MV-4-11 (cell line): Measurements from ENCODE around the gene YIPF2.
A peak's percentile ranks its signal among the peaks of the same experiment; 100 is the strongest.
"Not testable (repeated sequence)": the region's sequence is repeated elsewhere in the genome, so short reads cannot be mapped to it uniquely, and the experiment has no call there.

Experiments
- DNase-seq: peaks from one replicate; lab custom pipeline; 2025; lab: John Stamatoyannopoulos, UW

YIPF2 gene

GRCh38 chr19:10941649-10942048 lies 13.2 kb upstream of the YIPF2 start:
- not testable (repeated sequence) for DNase-seq

- peak; percentile 82 for DNase-seq
Measured at GRCh38 chr19:10936661-10937084, 8.2 kb upstream of the YIPF2 start.

GRCh38 chr19:10935371-10936059 lies 7.1 kb upstream of the YIPF2 start:
- no peak for DNase-seq

GRCh38 chr19:10929402-10929794 lies 959 bp upstream of the YIPF2 start:
- DNase-seq: no peak

GRCh38 chr19:10927730-10928562 lies 493 bp downstream of the YIPF2 start:
- peak; percentile 82 for DNase-seq

- DNase-seq: no peak
Measured at GRCh38 chr19:10924597-10924996, 3.8 kb downstream of the YIPF2 start.

GRCh38 chr19:10923260-10924112 lies 5.0 kb downstream of the YIPF2 start:
- DNase-seq: no peak

GRCh38 chr19:10922638-10923014 lies 5.8 kb downstream of the YIPF2 start:
- DNase-seq: no peak

GRCh38 chr19:10921910-10922637 lies 6.4 kb downstream of the YIPF2 start:
- DNase-seq: no peak

GRCh38 chr19:10921199-10921909 lies 7.1 kb downstream of the YIPF2 start:
- DNase-seq: no peak

- DNase-seq: no peak
Measured at GRCh38 chr19:10920781-10921180, 7.7 kb downstream of the YIPF2 start.

- DNase-seq: no peak
Measured at GRCh38 chr19:10920288-10920655, 8.2 kb downstream of the YIPF2 start.

GRCh38 chr19:10919352-10920287 lies 8.8 kb downstream of the YIPF2 start:
- no peak for DNase-seq

GRCh38 chr19:10918359-10918758 lies 10.1 kb downstream of the YIPF2 start:
- DNase-seq: no peak

- DNase-seq: no peak
Measured at GRCh38 chr19:10916602-10917001, 11.8 kb downstream of the YIPF2 start.

GRCh38 chr19:10915130-10916091 lies 13.0 kb downstream of the YIPF2 start:
- no peak for DNase-seq

GRCh38 chr19:10913716-10914340 lies 14.6 kb downstream of the YIPF2 start:
- DNase-seq: no peak

GRCh38 chr19:10912619-10913018 lies 15.8 kb downstream of the YIPF2 start:
- no peak for DNase-seq
